ENCODE measurements around the gene KCNF1.

GRCh38 chr2:10915236-10915635, 3.5 kb downstream of the KCNF1 start:
- TF ChIP-seq CTCF (IDR thresholded peaks at IDR 0.05 in 2 of 3, conservative IDR thresholded peaks at IDR 0.05 in 1 of 3; ENCODE audit: borderline replicate concordance in 1 of 3, insufficient read depth in 1 of 3, low read depth in 2 of 3, low read length in 2 of 3) (no peak), POLR2A (IDR thresholded peaks at IDR 0.05; ENCODE audit: borderline replicate concordance, extremely low read depth, insufficient read depth, insufficient read length) (no peak), CEBPB (IDR thresholded peaks at IDR 0.05; ENCODE audit: low read depth) (no peak), RAD21 (IDR thresholded peaks at IDR 0.05; ENCODE audit: low read depth) (no peak), EGR1 (IDR thresholded peaks at IDR 0.05; ENCODE audit: low read depth) (no peak), JUND (IDR thresholded peaks at IDR 0.05) (no peak), POLR2AphosphoS5 (IDR thresholded peaks at IDR 0.05; ENCODE audit: low read depth, low read length) (no peak), EZH2 (IDR thresholded peaks at IDR 0.05) (no peak), SP1 (IDR thresholded peaks at IDR 0.05; ENCODE audit: low read depth) (no peak), MAX (IDR thresholded peaks at IDR 0.05) (no peak), ZNF274 (IDR thresholded peaks at IDR 0.05; ENCODE audit: low read depth, low read length) (no peak), CBX3 (IDR thresholded peaks at IDR 0.05; ENCODE audit: low read depth) (no peak), TCF7L2 (IDR thresholded peaks at IDR 0.05; ENCODE audit: borderline replicate concordance, extremely low read depth, insufficient read depth, insufficient read length) (no peak)

Data from HCT116 (cell line).